Prostate gland (tissue), 2 donors: ENCODE results near the gene KCNH2.

Experiments
- POLR2A ChIP-seq: fragments of 450-650 bp; IDR thresholded peaks from one replicate; pipeline ENCODE4 v1.6.1; 2016; ENCODE audit warnings: antibody characterized with exemption, mild to moderate bottlenecking
- POLR2AphosphoS5 ChIP-seq: sonication (generic); formaldehyde crosslinking; IDR thresholded peaks from one replicate; pipeline ENCODE4 v1.6.1; 2017; ENCODE audit warnings: antibody characterized with exemption
- TF ChIP-seq, protein P1 (sequence below), 4 experiments: fragments of 200-600 bp in 2 of 4; fragments of 450-650 bp in 2 of 4; sonication (generic) in 2 of 4; IDR thresholded peaks; 1 replicate in 3 of 4; 2 replicates in 1 of 4; pipeline ENCODE4 v1.5.1; 2016 to 2019; ENCODE audit warnings: antibody characterized with exemption in 4 of 4, mild to moderate bottlenecking in 2 of 4, moderate library complexity in 2 of 4

GRCh38 chr7:151001546-151001945, 23.4 kb upstream of the KCNH2 start:
- TF ChIP-seq, protein P1, sequence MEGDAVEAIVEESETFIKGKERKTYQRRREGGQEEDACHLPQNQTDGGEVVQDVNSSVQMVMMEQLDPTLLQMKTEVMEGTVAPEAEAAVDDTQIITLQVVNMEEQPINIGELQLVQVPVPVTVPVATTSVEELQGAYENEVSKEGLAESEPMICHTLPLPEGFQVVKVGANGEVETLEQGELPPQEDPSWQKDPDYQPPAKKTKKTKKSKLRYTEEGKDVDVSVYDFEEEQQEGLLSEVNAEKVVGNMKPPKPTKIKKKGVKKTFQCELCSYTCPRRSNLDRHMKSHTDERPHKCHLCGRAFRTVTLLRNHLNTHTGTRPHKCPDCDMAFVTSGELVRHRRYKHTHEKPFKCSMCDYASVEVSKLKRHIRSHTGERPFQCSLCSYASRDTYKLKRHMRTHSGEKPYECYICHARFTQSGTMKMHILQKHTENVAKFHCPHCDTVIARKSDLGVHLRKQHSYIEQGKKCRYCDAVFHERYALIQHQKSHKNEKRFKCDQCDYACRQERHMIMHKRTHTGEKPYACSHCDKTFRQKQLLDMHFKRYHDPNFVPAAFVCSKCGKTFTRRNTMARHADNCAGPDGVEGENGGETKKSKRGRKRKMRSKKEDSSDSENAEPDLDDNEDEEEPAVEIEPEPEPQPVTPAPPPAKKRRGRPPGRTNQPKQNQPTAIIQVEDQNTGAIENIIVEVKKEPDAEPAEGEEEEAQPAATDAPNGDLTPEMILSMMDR (IDR thresholded peaks at IDR 0.05) = no peak
- no peak for TF ChIP-seq POLR2A
- TF ChIP-seq POLR2AphosphoS5 = no peak
